ENCODE data around the gene KRTAP5-8. TPM values are rescaled to one million over a fixed set of nuclear protein-coding genes. Genes with fewer than 3 reads are reported as not detected.

KRTAP5-8 gene
- total and polyA plus RNA-seq, 2 experiments from 2014 or later: not detected

DNA sequence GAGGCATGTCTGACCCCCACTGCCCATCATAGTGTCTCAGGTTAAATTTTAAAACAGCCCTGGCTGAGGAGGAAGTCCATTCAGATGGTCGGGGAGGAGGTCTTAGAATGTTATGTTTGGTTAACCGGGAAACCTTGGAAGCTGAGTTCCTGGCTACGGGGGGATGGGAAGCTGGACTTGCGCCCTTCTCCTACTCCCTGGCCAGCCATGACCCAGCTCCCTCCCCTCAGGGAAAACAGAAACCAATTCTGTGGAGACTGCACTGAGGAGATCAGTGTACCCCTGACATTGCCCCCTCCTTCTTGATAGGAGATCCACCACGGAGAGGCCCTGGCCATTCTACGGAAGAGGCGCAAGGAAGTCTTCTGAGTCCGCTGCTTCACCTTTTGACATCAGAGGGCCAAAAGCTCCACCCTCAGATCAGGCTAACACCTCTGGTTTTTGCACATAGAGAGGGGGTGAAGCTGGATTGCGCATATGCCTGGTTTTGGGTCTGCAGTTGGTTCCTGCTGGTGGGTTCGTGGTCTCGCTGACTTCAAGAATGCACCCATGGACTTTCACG is 7.7 kb downstream of the KRTAP5-8 start:
- Histone ChIP-seq H3K9me2 (ENCODE audit: insufficient read depth) (peaks cover 6% of the 10 kb centered on the region; the same call in 1 of the 2 replicates), H3K79me2 (replicated peaks; ENCODE audit: insufficient read depth) (no peaks in the 10 kb centered on the region), H3K4me1 (ENCODE audit: insufficient read depth) (peaks cover 10% of the 10 kb centered on the region; the same call in 1 of the 2 replicates), H4K20me1 (replicated peaks; ENCODE audit: insufficient read depth) (no peaks in the 10 kb centered on the region), H3K36me3 (ENCODE audit: insufficient read depth) (no peaks in the 10 kb centered on the region), H3K4me3 (no peak overlapping the region), H3K4me2 (no peak overlapping the region), H3K27ac (ENCODE audit: low read depth) (no peak overlapping the region), H3F3A (replicated peaks; ENCODE audit: low read depth) (no peaks in the 10 kb centered on the region), H3K27me3 (ENCODE audit: insufficient read depth) (no peaks in the 10 kb centered on the region), H2AFZ (no peak overlapping the region)
- H3K36me3 Mint-ChIP-seq (ENCODE audit: low read depth): peaks cover 16% of the 10 kb centered on the region; the same call in 2 of the 3 replicates
- no peak for DNase-seq (ENCODE audit: low spot score)
- H3K4me1 Mint-ChIP-seq: peaks cover 12% of the 10 kb centered on the region
- TF ChIP-seq JUNB (IDR thresholded peaks at IDR 0.05; ENCODE audit: unreplicated experiment) (no peak), POLR2AphosphoS5 (IDR thresholded peaks at IDR 0.05; ENCODE audit: low read depth) (no peak), ZNF331 (CRISPR knock-in tag; IDR thresholded peaks at IDR 0.05; ENCODE audit: low read depth) (no peak)
- TF ChIP-seq, protein P1, sequence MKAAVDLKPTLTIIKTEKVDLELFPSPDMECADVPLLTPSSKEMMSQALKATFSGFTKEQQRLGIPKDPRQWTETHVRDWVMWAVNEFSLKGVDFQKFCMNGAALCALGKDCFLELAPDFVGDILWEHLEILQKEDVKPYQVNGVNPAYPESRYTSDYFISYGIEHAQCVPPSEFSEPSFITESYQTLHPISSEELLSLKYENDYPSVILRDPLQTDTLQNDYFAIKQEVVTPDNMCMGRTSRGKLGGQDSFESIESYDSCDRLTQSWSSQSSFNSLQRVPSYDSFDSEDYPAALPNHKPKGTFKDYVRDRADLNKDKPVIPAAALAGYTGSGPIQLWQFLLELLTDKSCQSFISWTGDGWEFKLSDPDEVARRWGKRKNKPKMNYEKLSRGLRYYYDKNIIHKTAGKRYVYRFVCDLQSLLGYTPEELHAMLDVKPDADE (IDR thresholded peaks at IDR 0.05): no peak
- TF ChIP-seq, protein P2, sequence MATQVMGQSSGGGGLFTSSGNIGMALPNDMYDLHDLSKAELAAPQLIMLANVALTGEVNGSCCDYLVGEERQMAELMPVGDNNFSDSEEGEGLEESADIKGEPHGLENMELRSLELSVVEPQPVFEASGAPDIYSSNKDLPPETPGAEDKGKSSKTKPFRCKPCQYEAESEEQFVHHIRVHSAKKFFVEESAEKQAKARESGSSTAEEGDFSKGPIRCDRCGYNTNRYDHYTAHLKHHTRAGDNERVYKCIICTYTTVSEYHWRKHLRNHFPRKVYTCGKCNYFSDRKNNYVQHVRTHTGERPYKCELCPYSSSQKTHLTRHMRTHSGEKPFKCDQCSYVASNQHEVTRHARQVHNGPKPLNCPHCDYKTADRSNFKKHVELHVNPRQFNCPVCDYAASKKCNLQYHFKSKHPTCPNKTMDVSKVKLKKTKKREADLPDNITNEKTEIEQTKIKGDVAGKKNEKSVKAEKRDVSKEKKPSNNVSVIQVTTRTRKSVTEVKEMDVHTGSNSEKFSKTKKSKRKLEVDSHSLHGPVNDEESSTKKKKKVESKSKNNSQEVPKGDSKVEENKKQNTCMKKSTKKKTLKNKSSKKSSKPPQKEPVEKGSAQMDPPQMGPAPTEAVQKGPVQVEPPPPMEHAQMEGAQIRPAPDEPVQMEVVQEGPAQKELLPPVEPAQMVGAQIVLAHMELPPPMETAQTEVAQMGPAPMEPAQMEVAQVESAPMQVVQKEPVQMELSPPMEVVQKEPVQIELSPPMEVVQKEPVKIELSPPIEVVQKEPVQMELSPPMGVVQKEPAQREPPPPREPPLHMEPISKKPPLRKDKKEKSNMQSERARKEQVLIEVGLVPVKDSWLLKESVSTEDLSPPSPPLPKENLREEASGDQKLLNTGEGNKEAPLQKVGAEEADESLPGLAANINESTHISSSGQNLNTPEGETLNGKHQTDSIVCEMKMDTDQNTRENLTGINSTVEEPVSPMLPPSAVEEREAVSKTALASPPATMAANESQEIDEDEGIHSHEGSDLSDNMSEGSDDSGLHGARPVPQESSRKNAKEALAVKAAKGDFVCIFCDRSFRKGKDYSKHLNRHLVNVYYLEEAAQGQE (IDR thresholded peaks at IDR 0.05; ENCODE audit: unreplicated experiment): no peak
- H3K27ac Mint-ChIP-seq: no peak overlapping the region
- no peak for ATAC-seq
- H3K9me3 Mint-ChIP-seq: peaks cover 18% of the 10 kb centered on the region
- peaks cover 2% of the 10 kb centered on the region for H3K27me3 Mint-ChIP-seq (ENCODE audit: insufficient read depth, low read depth, poor library complexity)
- no peak overlapping the region for H3K4me3 Mint-ChIP-seq

DNA sequence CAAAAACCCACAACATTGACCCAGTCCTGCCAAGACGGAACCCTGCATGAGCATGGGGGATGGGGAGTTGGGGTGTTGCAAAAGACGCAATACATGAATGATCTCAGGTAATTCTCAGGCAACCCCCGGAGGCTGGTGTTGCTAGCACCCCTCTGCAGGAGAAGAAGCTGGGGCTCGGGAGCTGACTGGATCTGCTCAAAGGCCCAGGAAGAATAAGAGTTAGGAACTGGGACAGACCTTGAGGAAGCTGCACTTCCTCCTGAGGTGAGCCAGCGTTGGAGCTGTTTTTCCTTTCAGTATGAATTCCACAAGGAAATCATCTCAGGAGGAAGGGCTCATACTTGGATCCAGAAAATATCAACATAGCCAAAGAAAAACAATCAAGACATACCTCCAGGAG is 10.3 kb downstream of the KRTAP5-8 start, which contains the start of gene KRTAP5-9:
KRTAP5-9 (plus strand) TSS at position 301 of the 400 bp plus-strand sequence. CDS start 238 bp downstream, outside the sequence.
- no peaks in the 10 kb centered on the region for H3K36me3 ChIP-seq (ENCODE audit: insufficient read depth)
- H4K20me1 ChIP-seq (replicated peaks; ENCODE audit: insufficient read depth): no peaks in the 10 kb centered on the region
- peaks cover 2% of the 10 kb centered on the region for H3K27me3 Mint-ChIP-seq (ENCODE audit: insufficient read depth, low read depth, poor library complexity)
- no peak within 1 kb of the TSS for H3K4me3 ChIP-seq
- H3F3A ChIP-seq (replicated peaks; ENCODE audit: low read depth): no peaks in the 10 kb centered on the region
- no peak within 1 kb of the TSS for H3K27ac ChIP-seq (ENCODE audit: low read depth)
- peaks cover 17% of the 10 kb centered on the region for H3K4me1 Mint-ChIP-seq
- H3K9me2 ChIP-seq (ENCODE audit: insufficient read depth): peaks cover 6% of the 10 kb centered on the region; the same call in 1 of the 2 replicates
- H3K4me1 ChIP-seq (ENCODE audit: insufficient read depth): peaks cover 10% of the 10 kb centered on the region; the same call in 1 of the 2 replicates
- H3K36me3 Mint-ChIP-seq (ENCODE audit: low read depth): peaks cover 9% of the 10 kb centered on the region; the same call in 2 of the 3 replicates
- no peak within 1 kb of the TSS for H3K4me2 ChIP-seq
- ATAC-seq (no peak), DNase-seq (ENCODE audit: low spot score) (no peak)
- H3K4me3 Mint-ChIP-seq: no peak within 1 kb of the TSS
- peaks cover 9% of the 10 kb centered on the region; the same call in 2 of the 3 replicates for H3K9me3 Mint-ChIP-seq
- no peaks in the 10 kb centered on the region for H3K79me2 ChIP-seq (replicated peaks; ENCODE audit: insufficient read depth)
- no peak within 1 kb of the TSS for H3K27ac Mint-ChIP-seq
- H3K27me3 ChIP-seq (ENCODE audit: insufficient read depth): no peaks in the 10 kb centered on the region
- no peak within 1 kb of the TSS for H2AFZ ChIP-seq
- no peak for TF ChIP-seq NANOG (IDR thresholded peaks at IDR 0.05; ENCODE audit: borderline replicate concordance)
- TF ChIP-seq EZH2 (IDR thresholded peaks at IDR 0.05; ENCODE audit: low read depth, unreplicated experiment): no peak
- TF ChIP-seq CREB1 (CRISPR knock-in tag; IDR thresholded peaks at IDR 0.05; ENCODE audit: low read depth): no peak
- TF ChIP-seq EZH2phosphoT487 (IDR thresholded peaks at IDR 0.05; ENCODE audit: unreplicated experiment): no peak
- TF ChIP-seq, protein P2 (IDR thresholded peaks at IDR 0.05; ENCODE audit: unreplicated experiment): no peak
- no peak for TF ChIP-seq ZNF331 (CRISPR knock-in tag; IDR thresholded peaks at IDR 0.05; ENCODE audit: low read depth)
- no peak for TF ChIP-seq ZNF114 (CRISPR knock-in tag; IDR thresholded peaks at IDR 0.05)
- TF ChIP-seq JUNB (IDR thresholded peaks at IDR 0.05; ENCODE audit: unreplicated experiment): no peak
- TF ChIP-seq, protein P3, sequence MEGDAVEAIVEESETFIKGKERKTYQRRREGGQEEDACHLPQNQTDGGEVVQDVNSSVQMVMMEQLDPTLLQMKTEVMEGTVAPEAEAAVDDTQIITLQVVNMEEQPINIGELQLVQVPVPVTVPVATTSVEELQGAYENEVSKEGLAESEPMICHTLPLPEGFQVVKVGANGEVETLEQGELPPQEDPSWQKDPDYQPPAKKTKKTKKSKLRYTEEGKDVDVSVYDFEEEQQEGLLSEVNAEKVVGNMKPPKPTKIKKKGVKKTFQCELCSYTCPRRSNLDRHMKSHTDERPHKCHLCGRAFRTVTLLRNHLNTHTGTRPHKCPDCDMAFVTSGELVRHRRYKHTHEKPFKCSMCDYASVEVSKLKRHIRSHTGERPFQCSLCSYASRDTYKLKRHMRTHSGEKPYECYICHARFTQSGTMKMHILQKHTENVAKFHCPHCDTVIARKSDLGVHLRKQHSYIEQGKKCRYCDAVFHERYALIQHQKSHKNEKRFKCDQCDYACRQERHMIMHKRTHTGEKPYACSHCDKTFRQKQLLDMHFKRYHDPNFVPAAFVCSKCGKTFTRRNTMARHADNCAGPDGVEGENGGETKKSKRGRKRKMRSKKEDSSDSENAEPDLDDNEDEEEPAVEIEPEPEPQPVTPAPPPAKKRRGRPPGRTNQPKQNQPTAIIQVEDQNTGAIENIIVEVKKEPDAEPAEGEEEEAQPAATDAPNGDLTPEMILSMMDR (conservative IDR thresholded peaks at IDR 0.05; ENCODE audit: low read depth in 2 of 2): no peak
